Measurements from ENCODE around the gene TNFRSF6B.

- TF ChIP-seq CTCF (IDR thresholded peaks at IDR 0.05) (no peak), POLR2A (IDR thresholded peaks at IDR 0.05) (no peak), EP300 (IDR thresholded peaks at IDR 0.05) (no peak), POLR2AphosphoS5 (IDR thresholded peaks at IDR 0.05) (no peak)
These were observed 7.7 kb downstream of the TNFRSF6B start for GRCh38 chr20:63703976-63704748.

Data from suprapubic skin (tissue), 4 donors.